Measurements from ENCODE around the gene GPR180.

DNA sequence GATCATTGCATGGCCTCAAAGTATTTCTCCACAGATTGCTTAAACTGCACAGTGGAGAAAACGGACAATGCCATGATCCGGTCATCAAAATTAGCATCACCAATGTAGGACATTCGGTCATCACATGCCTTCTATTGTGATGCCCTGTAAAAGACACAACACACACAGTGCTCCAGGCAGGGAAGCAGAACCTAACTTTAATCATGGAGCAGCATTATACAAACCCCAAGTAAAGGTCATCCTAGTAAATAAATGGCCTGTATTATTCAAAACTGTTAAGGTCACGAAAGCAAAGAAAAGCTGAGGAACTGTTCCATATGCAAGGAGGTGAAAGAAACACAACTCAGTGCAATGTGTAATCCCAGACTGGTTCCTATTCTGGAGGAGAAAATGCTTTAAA, 47.9 kb upstream of the GPR180 start:
- TF ChIP-seq CTCF (IDR thresholded peaks at IDR 0.05; ENCODE audit: low read depth, low read length) (no peak), EZH2phosphoT487 (IDR thresholded peaks at IDR 0.05; ENCODE audit: low read depth) (no peak)

All from OCI-LY3 (cell line).